Measurements from ENCODE around the gene FTO.

Gene FTO

DNA sequence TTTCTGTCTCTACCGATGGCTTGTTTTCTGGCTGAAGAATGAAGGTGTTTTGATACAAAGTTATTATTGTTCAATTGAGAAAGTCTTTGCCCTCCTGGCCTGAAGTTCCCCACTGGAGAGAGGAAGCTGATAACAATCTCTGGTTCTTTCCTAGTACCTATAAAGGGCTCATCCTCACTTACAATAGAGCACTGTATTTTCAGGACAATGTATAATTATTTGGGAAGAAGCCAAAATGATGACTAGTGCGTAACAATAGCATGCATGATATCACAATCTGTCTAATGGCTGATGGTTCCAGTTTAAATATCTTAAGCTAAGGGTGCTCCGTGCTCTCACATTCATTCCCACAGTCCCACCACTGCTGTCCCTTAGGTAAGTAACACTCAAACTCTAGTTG is 351.9 kb downstream of the FTO start:
- peak; percentile 5 for DNase-seq (ENCODE audit: low read depth)

DNA sequence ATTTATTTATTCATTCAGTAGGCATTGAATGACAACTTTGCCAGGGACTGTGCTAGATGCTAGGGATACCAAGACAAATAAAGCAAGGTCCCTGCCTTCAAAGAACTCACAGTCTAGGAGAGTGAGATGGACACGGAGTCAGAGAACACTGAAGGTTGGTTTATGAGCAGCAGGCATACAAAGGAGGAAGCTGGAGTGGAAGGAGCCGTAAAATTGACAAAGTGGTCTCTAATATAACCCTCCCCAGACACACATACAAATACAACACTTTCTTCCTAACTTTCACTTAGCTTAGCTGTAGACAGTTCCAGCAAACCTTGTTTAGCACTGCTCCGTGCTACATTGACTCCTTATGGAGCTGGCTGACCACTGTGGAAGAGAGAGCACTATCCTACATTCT is 353.0 kb downstream of the FTO start:
- DNase-seq (ENCODE audit: low read depth): no peak

DNA sequence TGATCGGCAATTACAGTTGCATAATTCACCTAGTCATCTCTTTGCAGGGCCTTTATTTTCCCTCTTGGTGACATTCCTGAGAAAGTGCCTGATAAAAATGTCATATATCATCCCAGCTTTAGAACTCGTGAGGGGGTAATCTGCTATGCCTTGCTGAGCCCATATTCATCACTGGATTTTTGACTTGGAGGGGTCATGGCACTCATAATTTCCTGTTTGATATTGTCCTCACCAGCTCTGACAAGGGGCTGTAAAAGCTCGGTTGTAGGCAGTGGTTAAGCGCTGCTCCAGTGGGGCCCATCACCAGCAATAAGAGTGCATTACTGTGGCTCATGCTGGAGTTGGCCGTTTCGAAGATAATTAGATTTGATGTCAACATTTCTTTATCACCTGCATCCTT is 355.4 kb downstream of the FTO start:
- DNase-seq (ENCODE audit: low read depth): no peak

DNA sequence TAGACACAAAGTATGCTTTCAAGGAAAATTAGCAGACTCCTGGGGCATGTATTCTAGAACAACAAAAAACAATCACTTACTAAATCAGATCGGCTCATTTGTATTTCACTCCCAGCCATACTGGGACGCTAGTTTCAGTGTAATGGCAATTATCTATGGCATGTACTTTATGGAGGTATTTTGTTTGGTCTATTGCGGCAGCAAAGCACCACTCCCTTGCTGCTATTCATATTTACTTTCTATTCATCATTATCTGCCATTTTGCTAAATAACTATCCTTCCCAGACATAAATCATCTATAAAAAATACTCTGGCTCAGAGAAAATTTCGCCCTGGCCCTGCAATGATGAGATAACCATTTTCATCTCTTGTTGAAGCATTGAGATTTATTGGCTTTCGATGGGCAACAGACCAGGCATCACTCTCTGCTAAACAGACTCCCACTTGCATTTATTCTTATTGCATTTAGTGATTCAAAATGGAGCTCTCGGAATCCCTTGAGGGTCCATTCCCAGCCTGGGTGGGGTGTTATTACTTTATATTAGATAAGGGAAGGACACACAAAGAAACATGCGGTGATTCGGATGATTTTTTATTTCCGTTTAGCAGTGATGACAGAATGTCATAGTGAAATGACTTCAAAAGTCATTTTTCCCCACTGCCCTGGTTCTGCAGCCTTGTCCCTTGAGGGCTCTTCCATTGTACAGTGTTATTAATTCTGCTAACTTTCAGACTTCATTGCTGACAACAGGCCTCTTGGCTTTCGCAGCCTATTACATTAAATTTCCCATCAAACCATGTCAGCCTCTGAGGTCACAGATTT is 356.9 kb downstream of the FTO start:
- no peak for DNase-seq (ENCODE audit: low read depth)

DNA sequence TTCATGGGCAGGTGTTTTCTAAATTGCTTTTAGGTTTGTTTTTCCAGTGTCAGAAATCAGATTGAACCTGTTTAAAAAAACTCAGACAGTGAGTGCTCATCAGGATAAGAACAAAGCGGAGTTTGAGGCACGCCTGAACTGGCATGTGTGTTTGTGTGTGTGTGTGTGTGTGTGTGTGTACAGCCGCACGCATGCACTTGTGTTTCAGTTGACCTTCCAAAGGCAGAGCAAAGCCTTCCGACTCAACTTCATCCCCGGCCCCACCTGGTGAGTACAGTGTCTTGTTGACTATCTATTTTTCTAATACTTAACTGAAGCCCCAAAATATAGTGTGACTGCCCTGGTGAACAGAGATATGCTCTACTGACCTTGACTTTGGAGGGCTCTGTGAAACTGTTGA is 357.5 kb downstream of the FTO start:
- no peak for DNase-seq (ENCODE audit: low read depth)

DNA sequence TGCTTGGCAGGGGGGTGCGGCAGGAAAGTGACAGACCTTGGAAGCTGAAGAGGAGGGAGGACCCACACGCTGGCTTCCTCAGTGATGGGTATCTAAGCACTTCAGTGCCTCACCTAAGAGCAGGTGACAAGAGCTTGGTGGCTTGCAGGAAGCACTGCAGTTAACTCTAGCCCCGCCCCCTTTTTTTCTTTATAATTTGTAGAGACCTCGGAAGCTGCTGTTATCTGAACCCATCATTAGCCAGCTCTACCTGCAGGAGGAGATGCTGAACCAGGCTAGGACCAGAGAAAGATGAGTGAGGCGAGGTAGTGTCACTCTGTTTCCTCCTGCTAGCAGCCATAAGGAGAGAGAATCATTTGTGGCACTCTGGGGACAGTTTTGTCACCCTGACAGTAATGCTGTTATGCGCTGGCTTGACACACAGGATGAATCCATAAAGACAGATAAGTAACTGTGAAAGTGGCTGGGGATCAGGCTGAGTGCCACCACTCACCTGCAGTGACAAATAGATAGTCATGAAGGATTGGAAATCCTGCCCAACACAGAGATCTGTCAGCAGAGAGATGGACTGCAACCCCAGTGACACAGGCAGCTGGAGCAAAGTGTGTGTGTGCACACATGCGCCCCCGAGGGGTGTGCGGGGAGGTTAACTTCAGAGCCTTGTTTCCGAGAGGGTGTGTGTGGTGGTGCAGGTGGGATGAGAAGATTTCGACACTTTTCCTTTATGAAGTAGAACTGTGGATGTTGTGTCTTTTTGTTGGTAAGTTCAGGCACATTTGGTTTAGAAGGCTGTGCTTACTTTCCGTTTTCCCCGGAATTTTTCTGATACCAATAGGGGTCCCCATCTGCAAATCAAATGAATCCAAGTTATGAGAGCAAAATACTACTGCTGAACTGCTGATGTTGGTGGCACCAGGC is 358.7 kb downstream of the FTO start:
- DNase-seq (ENCODE audit: low read depth): no peak

DNA sequence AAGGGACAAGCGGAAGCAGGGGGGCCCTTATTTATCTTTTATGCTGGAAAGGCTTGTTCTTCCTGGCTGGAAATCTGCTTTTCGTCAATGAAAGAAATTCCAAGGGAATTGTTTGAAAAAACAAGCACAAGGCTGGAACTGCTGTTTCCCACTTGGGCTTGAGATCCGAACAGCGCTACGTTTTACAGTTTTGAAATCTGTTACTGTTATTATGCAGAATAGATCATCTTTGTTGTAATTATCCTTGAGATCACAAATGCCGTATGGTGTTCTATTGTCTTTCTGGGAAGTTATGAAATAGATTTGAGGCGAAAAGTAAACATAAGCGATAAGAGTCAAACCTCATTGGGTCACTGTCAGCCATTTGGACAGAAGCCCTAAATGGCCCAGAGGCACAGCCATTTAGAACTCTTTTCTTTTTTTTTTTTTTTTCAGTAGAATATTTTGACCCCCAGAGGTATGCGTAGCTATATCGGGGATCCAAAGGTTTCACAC is 359.4 kb downstream of the FTO start:
- DNase-seq (ENCODE audit: low read depth): no peak

DNA sequence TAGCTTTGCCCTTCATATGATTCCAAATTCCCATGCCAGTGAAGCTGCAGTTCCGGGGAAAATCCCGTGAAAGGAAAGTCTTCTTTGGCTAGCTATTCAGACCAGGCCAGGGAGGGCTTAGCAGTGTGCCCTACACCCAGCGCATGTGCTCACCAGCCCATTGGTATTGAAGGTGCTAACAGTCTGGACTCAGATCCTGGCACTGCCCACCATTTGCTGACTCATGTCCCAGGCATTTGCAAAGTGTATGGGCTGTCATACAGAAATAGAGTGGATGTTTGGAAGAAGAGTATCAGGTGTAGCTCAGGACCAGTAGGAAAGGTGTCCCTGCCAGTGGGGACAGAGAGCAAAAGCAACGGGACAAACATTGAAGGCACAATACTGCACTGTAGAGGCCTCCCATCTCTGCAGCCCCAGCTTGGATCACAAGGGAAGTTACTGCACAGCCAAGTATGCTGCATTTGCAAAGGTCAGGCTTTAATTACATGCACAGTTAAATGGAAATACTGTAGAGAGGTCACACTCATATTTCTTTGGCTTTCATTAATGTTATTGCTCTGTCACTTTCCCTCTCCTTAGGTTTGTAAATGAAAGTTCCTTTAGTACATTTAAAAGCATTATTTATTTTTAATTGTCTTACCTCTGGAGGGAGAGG is 362.6 kb downstream of the FTO start:
- peak; percentile 24 for DNase-seq (ENCODE audit: low read depth)

DNA sequence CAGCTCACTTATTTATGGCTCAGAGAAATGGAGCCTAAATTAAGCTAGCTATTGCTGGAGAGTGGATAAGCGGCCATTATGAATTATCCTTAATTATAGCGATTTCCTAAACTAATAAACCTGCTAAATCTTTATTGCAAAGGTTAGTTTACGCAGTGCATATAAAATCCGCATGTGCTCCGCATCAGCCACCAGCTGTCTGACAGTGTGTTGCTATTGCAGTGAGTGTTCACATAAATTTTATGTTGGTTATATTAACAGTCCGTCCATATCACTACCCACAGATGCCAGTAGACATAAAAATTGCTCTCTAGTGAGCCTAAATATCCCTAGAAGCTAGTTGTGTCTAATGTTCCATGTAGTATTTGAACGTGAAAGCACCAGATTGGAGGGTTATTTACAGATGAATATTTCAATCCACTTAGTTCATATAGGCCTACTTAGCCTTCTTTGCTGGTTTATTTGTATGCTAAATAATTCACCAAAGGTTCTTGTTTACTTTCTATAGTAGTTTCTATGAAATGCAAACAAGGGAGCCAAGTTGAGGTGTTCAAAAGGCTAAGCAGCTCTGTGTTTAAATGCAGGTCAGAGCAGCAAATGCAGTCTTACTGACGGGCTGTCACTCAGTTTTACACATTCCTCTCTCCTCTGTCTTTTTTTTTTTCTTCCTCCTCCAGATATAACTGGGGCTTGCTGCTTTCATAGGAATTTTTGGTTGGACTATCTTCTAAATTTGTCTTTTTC is 363.5 kb downstream of the FTO start:
- DNase-seq (ENCODE audit: low read depth): no peak

DNA sequence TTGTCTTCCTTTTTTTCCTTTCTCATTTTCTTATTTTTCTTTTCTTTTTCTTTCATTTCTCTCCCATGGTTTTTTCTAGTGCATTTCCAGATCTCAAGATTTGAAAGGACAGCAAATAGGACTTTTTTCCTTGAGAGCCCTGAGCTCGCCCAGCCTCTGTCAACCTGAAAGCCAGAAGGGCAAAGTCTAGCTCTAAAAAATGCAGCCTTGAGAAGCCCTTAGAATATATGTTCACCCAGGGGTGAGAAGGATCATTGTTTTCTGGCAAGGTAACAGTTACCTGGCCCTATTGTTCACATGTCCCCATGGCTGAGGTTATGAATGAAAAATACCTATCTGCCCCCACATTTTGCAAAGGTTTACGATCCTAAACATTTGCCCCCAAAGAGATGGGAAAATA is 364.3 kb downstream of the FTO start:
- DNase-seq (ENCODE audit: low read depth): no peak

DNA sequence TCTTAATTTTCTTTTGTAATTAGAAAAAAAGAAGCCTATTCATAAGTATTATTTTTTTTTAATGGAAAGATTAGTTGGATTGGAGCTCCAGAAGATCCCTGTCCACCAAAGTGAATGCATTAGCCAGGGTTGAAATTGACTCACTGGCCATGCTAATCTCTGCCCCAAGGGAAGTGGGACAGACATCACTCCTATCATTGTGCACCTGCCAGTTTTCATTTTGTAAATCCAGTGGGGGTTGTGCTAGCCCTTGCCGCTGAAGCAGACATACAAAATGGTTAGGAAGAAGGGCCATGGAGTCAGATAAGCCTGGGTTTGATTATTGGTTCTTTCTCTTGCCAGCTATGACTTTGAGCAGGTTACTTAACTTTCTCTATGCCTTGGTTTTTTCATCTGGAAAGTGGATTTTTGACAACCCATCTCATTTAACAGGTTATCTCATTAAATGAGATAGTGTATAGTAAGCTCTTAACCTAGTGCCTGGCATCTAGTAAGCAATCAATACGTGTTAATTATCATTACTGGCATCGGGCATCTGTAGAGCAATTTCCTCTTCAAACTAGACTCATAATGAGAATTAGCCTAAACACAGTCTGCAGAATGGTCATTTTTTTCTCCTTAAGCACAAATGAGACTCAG is 365.8 kb downstream of the FTO start:
- DNase-seq (ENCODE audit: low read depth): no peak

DNA sequence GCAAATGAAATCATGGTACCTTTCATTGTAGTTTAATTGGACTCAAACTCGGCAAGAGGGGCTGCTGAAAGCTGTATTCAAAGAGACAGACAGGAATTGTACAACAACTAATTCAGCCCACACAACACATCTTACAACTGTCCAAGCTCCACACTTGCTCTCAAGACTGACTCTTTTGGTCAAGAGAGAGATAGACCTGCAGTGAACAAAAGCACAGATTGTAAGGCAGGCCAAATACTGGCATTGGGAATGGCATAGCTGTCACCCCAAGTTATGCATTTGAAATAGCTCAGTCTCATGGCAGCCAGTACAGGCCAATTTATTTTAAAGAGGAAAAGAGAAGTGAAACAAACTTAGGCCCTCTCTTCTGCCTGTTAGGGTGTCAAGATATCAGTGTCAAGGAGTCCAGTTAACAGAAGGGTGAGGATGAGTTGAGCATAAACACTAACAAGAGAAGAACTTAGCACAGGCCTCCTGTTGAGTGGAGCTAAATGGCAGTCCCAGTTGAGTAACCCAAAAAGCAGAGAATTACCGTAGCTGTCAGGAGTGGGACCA is 366.9 kb downstream of the FTO start:
- no peak for DNase-seq (ENCODE audit: low read depth)

DNA sequence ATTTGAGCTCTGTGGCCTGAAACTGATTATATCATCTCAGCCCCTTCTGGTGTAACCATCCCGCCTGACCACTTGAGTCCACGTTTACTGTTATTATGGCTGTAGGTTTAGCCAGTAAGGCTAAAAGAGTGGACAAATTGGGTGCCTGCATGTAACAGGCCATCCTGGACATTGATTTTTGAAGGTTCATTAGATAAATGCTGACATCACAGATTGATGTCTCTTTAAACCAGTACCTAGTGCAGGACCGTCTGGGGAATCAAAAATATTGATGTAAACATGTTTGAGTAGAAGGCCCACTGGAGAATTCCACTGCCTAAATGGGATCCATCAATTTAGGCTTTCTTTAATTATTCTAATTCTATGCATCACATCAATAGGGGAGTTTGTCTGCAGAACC is 367.6 kb downstream of the FTO start:
- DNase-seq (ENCODE audit: low read depth): no peak

DNA sequence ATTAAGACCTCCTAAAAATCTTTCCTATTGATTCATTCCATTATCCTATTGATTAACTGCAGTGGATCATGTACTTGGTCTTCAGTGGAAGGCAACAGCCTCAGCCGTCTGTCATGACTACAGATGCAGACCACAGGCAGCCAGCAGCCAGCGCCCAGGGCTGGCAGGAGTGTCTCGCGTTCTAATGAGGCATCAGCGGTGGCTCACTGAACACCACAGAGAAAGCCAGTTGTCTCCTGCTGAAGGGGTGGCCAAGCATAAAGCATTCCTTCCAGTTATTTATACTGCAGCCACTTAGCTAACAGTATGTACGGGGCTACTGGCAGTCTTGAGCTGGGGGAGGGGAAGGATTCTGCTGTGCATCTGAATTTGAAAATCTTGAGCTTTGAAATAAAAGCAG is 368.3 kb downstream of the FTO start:
- no peak for DNase-seq (ENCODE audit: low read depth)

DNA sequence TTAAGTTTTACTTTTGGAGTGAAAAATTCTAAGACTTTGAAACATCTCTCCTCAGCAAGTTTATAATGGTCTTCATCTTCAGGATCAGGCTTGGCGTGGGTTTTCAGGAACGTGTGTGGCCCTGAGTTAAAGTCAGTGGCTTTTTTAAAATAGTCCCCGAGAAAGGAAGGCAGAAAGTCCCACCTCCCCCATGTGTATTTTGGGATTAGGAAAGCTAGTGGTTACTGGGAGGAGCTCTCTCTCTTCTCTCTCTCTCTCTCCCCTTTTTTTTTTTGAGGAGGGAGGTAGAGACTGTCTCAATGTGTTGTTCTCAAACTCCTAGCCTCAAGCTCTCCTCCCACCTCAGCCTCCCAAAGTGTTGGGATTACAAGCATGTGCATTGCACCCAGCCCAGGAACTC is 369.4 kb downstream of the FTO start:
- DNase-seq (ENCODE audit: low read depth): no peak

DNA sequence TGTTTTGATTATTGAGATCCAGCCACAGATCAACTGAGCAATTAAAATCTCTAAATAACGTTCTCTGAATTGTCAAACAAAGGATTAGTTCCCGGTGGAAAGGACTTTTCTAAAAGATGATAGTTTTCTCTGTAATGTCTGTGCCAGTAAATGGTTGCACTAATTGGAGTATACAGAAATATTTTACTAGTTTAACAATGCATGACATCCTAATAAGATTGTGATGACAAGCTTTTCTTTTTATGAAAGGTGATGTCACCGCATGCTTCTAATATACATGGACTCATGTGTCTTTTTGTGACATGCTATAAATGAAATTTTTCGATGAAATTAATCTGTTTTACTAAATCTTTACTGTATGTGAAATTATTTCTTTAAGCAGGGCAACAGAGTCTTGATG is 371.5 kb downstream of the FTO start:
- DNase-seq (ENCODE audit: low read depth): no peak

DNA sequence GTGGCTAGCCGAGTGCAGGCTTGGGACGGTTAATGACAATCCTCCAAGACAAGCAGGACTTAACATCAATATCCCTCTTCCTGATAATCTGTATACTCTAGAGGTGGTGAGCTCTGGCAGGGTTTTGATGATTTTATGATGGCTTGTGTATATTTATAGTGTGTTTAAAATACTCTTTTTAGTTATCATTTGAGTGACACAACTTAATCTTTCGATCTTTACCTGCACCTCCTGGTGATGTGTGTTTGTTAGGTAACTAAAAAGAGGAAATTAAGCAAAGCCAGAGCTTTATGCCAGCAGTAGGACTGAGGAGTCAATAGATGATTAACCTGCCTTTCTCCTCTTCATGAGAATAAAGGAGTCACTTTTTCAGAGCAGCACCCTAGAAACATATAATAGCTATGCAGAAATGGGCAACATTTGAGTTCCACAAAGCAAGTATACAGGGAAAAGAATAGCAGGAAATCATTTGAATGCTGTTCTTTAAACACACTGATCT is 372.1 kb downstream of the FTO start:
- DNase-seq (ENCODE audit: low read depth): no peak

DNA sequence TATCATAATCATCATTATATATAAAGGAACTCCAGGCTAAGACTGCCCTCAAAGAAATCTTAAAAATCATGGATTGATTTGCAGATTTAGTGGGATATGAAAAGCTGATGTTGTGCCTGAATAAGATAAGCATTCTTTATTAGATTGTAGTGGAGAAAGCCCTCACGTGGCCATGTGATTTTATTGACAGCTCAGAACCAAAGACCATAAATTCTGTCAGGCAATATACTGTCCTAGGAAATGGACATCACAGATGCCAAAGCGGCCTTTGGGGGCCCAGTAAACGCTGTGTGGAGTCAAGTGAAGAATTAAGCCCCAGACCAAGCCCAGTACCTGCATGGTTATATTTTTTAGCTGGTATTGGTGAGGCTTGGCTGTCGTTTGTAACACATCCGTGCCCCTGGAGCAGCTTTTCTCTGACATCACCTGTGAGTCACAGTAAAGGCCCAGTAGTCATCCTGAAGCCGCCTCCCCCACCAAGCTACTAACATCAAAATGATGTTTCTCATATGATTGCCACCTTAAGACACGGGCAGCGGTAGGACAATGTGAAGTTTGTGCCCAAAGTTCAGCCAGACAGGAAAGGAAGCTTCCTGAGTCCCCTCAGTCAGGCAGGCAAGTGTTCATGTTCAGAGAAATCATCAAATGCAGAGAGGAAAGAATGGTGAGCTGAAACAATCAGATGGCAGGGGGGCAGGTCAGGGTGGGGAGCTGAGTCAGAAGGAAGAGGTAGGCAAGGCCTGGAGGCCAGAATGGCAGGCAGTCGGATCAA is 373.3 kb downstream of the FTO start:
- DNase-seq (ENCODE audit: low read depth): peak; percentile 65

DNA sequence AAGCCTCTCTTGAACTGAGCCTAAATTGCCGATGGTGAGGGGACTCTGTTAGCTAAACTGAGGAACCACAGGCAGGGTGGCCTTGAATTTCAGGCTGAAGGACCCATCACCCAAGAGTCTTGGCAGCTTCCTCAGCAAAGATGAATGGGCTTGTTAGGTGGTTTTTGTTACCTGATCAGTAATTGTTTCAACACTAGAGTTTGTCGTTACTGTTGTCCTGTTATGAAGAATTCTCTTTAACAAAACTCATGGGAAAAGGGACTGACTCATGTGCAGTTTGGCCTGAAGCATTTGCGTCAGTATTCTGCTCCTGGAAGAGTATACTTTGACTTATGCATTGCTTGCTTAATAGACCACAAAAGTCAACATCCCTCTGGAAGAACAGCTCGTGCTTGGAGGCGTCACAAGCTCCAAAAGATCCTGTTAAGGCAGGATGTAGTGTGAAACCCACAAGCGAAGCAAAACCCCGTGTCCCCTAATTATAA is 376.6 kb downstream of the FTO start:
- DNase-seq (ENCODE audit: low read depth): peak; percentile 96

DNA sequence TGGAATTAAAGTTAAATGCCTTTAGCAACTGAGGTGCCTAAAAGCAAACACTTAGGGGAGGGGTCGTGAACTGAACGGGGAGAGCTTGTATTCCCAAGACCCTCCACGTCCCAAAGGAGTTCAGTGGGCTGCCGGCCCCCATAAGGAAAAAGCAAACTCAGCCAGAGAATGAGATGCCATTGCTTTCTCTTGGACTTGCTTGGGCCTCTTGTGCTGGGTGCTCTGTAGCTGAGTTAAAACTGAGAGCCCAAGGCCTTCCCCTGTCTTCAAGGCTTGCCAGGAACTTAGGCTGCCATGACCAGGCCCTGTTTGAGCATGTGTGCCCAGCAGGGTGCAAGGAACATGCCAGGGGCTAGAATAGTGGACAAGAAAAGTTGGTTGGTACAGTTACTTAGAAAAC is 382.8 kb downstream of the FTO start:
- DNase-seq (ENCODE audit: low read depth): no peak
